Mesenchymal stem cell (in vitro differentiated cells and primary cell): Measurements from ENCODE around the gene ETV6.

Experiments used
- DNase-seq: peaks from one replicate; pipeline ENCODE4 v3.0.0-alpha.2; 2013
- H2AFZ ChIP-seq: one replicate; pipeline ENCODE4 v1.6.1; 2013; ENCODE audit warnings: low read depth, mild to moderate bottlenecking, control low read depth, inconsistent platforms, low read length, moderate library complexity
- H2AK5ac ChIP-seq: 2 replicates; pipeline ENCODE4 v1.6.1; 2013; ENCODE audit warnings: low read length, moderate library complexity, mild to moderate bottlenecking, inconsistent platforms; ENCODE audit not compliant: severe bottlenecking
- H2BK120ac ChIP-seq: one replicate; pipeline ENCODE4 v1.6.1; 2013; ENCODE audit warnings: low read depth, mild to moderate bottlenecking, inconsistent platforms, low read length, moderate library complexity
- H2BK12ac ChIP-seq, 2 experiments: one replicate each; pipeline ENCODE4 v1.6.1; 2013; ENCODE audit warnings: inconsistent platforms in 2 of 2, low read length in 2 of 2, mild to moderate bottlenecking in 2 of 2, moderate library complexity in 2 of 2, control low read depth in 1 of 2
- H2BK15ac ChIP-seq: one replicate; pipeline ENCODE4 v1.6.1; 2013; ENCODE audit warnings: mild to moderate bottlenecking, low read depth, inconsistent platforms; ENCODE audit not compliant: poor library complexity, severe bottlenecking
- H2BK5ac ChIP-seq: 2 replicates; pipeline ENCODE4 v1.6.1; 2013; ENCODE audit warnings: low read depth, mild to moderate bottlenecking, low read length, control low read depth, inconsistent platforms; ENCODE audit not compliant: poor library complexity, severe bottlenecking
- H3K14ac ChIP-seq, 2 experiments: one replicate each; pipeline ENCODE4 v1.6.1; 2013; ENCODE audit warnings: inconsistent platforms in 2 of 2, low read length in 2 of 2, control low read depth in 1 of 2, mild to moderate bottlenecking in 1 of 2, moderate library complexity in 1 of 2
- H3K18ac ChIP-seq, 2 experiments: one replicate each; pipeline ENCODE4 v1.6.1; 2013; ENCODE audit warnings: inconsistent platforms in 2 of 2, low read length in 2 of 2, control low read depth in 1 of 2, low read depth in 1 of 2, mild to moderate bottlenecking in 1 of 2
- H3K23ac ChIP-seq, 2 experiments: one replicate each; pipeline ENCODE4 v1.6.1; 2013; ENCODE audit warnings: inconsistent platforms in 2 of 2, low read length in 2 of 2, mild to moderate bottlenecking in 2 of 2, moderate library complexity in 2 of 2, control low read depth in 1 of 2
- H3K27ac ChIP-seq: 2 replicates; pipeline ENCODE4 v1.5.1; 2013; ENCODE audit warnings: mild to moderate bottlenecking, moderate library complexity, low read length, control low read depth, inconsistent platforms; ENCODE audit not compliant: poor library complexity, severe bottlenecking
- H3K27me3 ChIP-seq, 2 experiments: 2 replicates each; pipeline versions ENCODE4 v1.6.1 to v1.7.0; 2013; ENCODE audit warnings: low read length in 2 of 2, mild to moderate bottlenecking in 2 of 2, moderate library complexity in 2 of 2, control low read depth in 1 of 2, inconsistent platforms in 1 of 2; ENCODE audit not compliant: control insufficient read depth in 1 of 2, insufficient read depth in 1 of 2
- H3K36me3 ChIP-seq, 2 experiments: 2 replicates each; pipeline versions ENCODE4 v1.6.1 to v1.7.0; 2013; ENCODE audit warnings: low read length in 2 of 2, control low read depth in 1 of 2, inconsistent platforms in 1 of 2, low read depth in 1 of 2, mild to moderate bottlenecking in 1 of 2; ENCODE audit not compliant: insufficient read depth in 2 of 2, control insufficient read depth in 1 of 2
- H3K4ac ChIP-seq, 2 experiments: one replicate each; pipeline ENCODE4 v1.6.1; 2013; ENCODE audit warnings: inconsistent platforms in 2 of 2, low read length in 2 of 2, mild to moderate bottlenecking in 2 of 2, moderate library complexity in 2 of 2, control low read depth in 1 of 2, low read depth in 1 of 2
- H3K4me1 ChIP-seq: 2 replicates; pipeline ENCODE4 v1.6.1; 2013; ENCODE audit warnings: low read depth, low read length, control low read depth; ENCODE audit not compliant: control insufficient read depth, insufficient read depth
- H3K4me2 ChIP-seq: 2 replicates; pipeline ENCODE4 v1.6.1; 2013; ENCODE audit warnings: low read length, mild to moderate bottlenecking, inconsistent platforms; ENCODE audit not compliant: poor library complexity, severe bottlenecking
- H3K4me3 ChIP-seq, 2 experiments: 2 replicates each; pipeline versions ENCODE4 v1.5.1 to v1.7.0; 2013; ENCODE audit warnings: low read length in 2 of 2, mild to moderate bottlenecking in 2 of 2, control low read depth in 1 of 2, low read depth in 1 of 2; ENCODE audit not compliant: insufficient read depth in 1 of 2
- H3K79me1 ChIP-seq: replicated peaks from 2 replicates; pipeline ENCODE4 v1.6.1; 2013; ENCODE audit warnings: mild to moderate bottlenecking, control low read depth, low read length, inconsistent platforms; ENCODE audit not compliant: poor library complexity, severe bottlenecking
- H3K9ac ChIP-seq: 2 replicates; pipeline ENCODE4 v1.7.0; 2013; ENCODE audit warnings: mild to moderate bottlenecking, low read length, moderate library complexity
- H3K9me3 ChIP-seq: 2 replicates; pipeline ENCODE4 v1.7.0; 2013; ENCODE audit warnings: mild to moderate bottlenecking, low read length; ENCODE audit not compliant: control insufficient read depth
- H4K8ac ChIP-seq: one replicate; pipeline ENCODE4 v1.6.1; 2013; ENCODE audit warnings: inconsistent platforms, mild to moderate bottlenecking, low read length, moderate library complexity
- H4K91ac ChIP-seq: one replicate; pipeline ENCODE4 v1.6.1; 2013; ENCODE audit warnings: mild to moderate bottlenecking, low read length, inconsistent platforms
- WGBS: methylation state at CpG from one replicate; pipeline ENCODE4 v1.1.7; 2013; ENCODE audit warnings: mixed read lengths; 5-methylcytosine and 5-hydroxymethylcytosine counted together

The ETV6 gene

DNA sequence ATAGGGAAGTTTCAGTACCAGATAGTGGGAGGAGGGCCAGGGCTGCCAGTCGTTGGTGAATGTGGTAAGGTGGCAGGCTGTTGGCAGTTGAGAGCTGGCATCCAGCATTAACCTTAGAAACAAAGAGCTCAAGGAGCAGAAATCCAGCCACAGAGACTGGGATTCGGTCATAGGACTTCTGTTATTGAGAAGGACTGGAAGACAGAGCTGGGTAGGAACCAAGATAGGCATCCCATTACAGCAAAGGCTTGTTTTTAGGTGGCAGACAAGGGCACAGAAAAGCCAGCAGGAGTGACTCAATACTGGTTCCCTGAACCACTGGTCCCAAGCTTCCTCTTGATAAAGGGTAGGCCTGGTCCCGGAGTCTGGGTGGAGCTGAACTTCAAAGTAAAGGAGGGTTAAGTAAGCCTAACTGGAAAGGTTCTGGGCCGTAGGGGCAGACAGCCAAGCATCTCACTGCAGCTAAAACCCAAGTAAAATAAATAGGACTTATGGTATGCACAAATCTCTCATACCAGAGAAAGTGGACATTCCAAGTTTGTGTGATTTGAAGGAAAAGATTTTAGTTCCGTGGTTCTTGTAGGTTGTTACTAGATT is 147.9 kb downstream of the ETV6 start:
- peak overlapping the region; percentile 84 for H2BK5ac ChIP-seq
- H2AFZ ChIP-seq = no peak overlapping the region
- peak overlapping the region; percentile 90 for H4K91ac ChIP-seq
- no peaks in the 10 kb centered on the region for H3K9me3 ChIP-seq
- H3K36me3 ChIP-seq = peaks cover 0 to 3% of the 10 kb centered on the region in 2 experiments
- H2BK15ac ChIP-seq = peak overlapping the region; percentile 99
- WGBS = 64% methylated on average over 5 of the region's 5 CpGs
- no peak overlapping the region for H3K4me2 ChIP-seq
- peak overlapping the region; percentile 96 for H2BK120ac ChIP-seq
- H4K8ac ChIP-seq = peak overlapping the region; percentile 85
- no peak overlapping the region for H3K9ac ChIP-seq
- peak overlapping the region; percentile 97 for H3K27ac ChIP-seq
- no peak overlapping the region for H3K23ac ChIP-seq
- H3K27me3 ChIP-seq = no peaks in the 10 kb centered on the region
- H3K14ac ChIP-seq = peak overlapping the region in 1 of 2 experiments; percentile 18
- peak overlapping the region; percentile 75 to 97 for H3K18ac ChIP-seq
- peaks cover 34% of the 10 kb centered on the region for H3K79me1 ChIP-seq
- DNase-seq = peak; percentile 40
- H2AK5ac ChIP-seq = peak overlapping the region; percentile 100
- no peak overlapping the region for H3K4me3 ChIP-seq
- peaks cover 30% of the 10 kb centered on the region for H3K4me1 ChIP-seq
- peak overlapping the region; percentile 35 to 65 for H3K4ac ChIP-seq
- peak overlapping the region; percentile 18 to 70 for H2BK12ac ChIP-seq

DNA sequence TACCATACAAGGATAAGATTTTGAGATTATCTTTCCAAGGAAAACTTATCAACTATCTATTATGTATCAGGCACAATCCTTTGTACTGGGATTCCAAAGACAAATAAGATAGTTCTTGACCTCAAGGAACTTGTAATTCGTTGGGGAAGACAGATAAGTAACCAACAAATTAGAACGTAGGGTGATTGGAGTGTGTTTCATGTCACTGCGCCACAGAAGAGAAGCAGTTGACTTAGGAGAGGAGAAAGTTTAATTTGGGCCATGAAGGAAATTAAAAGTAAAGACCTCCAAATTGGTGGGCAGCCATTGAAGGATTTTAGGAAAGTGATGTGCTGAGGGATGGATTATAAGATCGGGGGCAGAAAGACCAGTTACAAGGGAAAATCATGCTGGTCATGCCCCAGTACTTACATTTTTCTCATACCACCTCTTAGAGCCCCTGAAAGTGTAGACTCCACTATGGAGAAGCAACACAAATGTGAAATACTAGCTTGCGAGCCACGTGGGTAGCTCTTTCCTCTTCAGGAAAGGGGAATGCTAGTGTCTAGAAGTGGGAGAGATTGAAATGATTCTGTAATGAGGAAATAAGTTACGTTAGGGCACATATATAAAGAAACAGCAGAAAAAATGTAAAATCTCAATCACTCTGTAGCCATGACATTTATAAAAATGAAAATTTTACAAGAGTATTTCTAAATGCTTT is 148.7 kb downstream of the ETV6 start:
- Histone ChIP-seq H3K14ac (peak overlapping the region in 1 of 2 experiments; percentile 79), H3K9me3 (no peaks in the 10 kb centered on the region), H3K4me1 (peaks cover 29% of the 10 kb centered on the region), H2AFZ (no peak overlapping the region), H3K4ac (no peak overlapping the region), H3K4me2 (no peak overlapping the region), H3K27ac (peak overlapping the region; percentile 18), H2BK12ac (peak overlapping the region; percentile 93 to 97), H3K79me1 (peaks cover 32% of the 10 kb centered on the region), H2BK120ac (peak overlapping the region; percentile 87), H3K27me3 (no peaks in the 10 kb centered on the region), H3K9ac (no peak overlapping the region), H2BK5ac (peak overlapping the region; percentile 90), H3K18ac (peak overlapping the region in 1 of 2 experiments; percentile 76), H2AK5ac (peak overlapping the region; percentile 99), H3K36me3 (peaks cover 0 to 3% of the 10 kb centered on the region in 2 experiments), H4K8ac (peak overlapping the region; percentile 83), H2BK15ac (no peak overlapping the region), H3K4me3 (no peak overlapping the region), H3K23ac (no peak overlapping the region), H4K91ac (peak overlapping the region; percentile 76)
- WGBS = 79% methylated on average over 6 of the region's 7 CpGs
- no peak for DNase-seq

DNA sequence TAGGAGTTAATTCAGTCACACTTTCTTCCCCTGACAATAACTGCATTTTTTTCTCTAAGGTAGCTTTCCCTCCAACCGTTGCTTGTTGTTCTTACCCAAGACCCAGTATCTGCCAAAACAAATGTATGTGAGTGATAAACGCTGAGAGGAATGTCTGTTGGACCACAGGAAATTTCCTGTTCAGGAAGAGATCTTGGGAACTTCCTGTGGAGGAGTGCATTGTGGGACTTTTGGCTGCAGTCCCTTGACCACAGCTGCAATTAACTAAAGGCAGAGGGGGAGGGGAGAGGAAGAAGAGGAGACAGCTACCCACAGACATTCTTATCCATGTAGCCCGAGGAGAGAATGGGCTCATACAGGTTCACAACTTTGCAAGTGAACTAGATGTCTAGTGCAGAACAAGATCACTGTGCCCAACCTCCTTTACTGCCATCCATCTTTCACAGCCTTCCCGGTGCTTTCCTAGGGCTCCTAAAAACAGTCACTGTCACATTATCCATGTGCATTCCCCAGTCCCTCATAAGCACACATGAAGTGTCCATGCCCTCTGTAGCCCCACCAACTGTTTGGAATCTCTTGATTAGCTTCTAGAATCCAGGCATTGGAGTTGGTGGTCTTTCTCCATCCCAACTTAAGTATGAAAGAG is 149.5 kb downstream of the ETV6 start:
- no peak overlapping the region for H3K4me2 ChIP-seq
- peak overlapping the region; percentile 11 to 90 for H2BK12ac ChIP-seq
- WGBS = 22% methylated on average over 4 of the region's 4 CpGs

DNA sequence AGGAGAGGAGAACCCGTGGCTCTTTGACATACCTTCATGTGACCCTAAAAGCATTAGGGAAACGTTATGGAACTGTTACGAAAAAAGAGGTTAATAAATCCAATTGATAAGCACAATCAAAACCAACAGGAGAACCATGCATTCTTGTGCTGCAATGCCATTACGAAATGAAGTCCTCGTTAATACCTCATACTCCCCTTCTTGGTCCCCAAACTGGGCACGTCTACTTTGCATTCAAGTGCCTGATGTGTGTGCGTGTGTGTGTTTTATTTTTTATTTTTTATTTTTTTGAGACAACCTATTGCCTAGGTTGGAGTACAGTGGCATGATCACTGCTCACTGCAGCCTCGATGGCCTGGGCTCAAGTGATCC is 150.0 kb downstream of the ETV6 start:
- no peak overlapping the region for H3K23ac ChIP-seq
- WGBS = 100% methylated on average over 8 of the region's 8 CpGs
- H2BK12ac ChIP-seq = peak overlapping the region; percentile 11 to 90
- no peak for DNase-seq
- H2BK120ac ChIP-seq = peak overlapping the region; percentile 75
- peaks cover 0 to 3% of the 10 kb centered on the region in 2 experiments for H3K36me3 ChIP-seq
- no peaks in the 10 kb centered on the region for H3K27me3 ChIP-seq
- H3K14ac ChIP-seq = no peak overlapping the region
- peaks cover 21% of the 10 kb centered on the region for H3K4me1 ChIP-seq
- peak overlapping the region; percentile 3 to 22 for H3K18ac ChIP-seq
- peak overlapping the region; percentile 94 for H2AK5ac ChIP-seq
- peak overlapping the region; percentile 9 to 14 for H3K4ac ChIP-seq
- H2BK5ac ChIP-seq = peak overlapping the region; percentile 36
- no peak overlapping the region for H3K4me3 ChIP-seq
- H3K27ac ChIP-seq = peak overlapping the region; percentile 21
- no peaks in the 10 kb centered on the region for H3K9me3 ChIP-seq
- no peak overlapping the region for H2BK15ac ChIP-seq
- H4K8ac ChIP-seq = peak overlapping the region; percentile 19
- H3K4me2 ChIP-seq = no peak overlapping the region
- peaks cover 32% of the 10 kb centered on the region for H3K79me1 ChIP-seq
- no peak overlapping the region for H4K91ac ChIP-seq
- no peak overlapping the region for H2AFZ ChIP-seq
- H3K9ac ChIP-seq = no peak overlapping the region

More for the DNA sequence above, 149.5 kb downstream of the ETV6 start:
- no peaks in the 10 kb centered on the region for H3K9me3 ChIP-seq
- no peak overlapping the region for H2BK15ac ChIP-seq
- H3K14ac ChIP-seq = no peak overlapping the region
- peak overlapping the region; percentile 50 for H2AK5ac ChIP-seq
- H2BK120ac ChIP-seq = no peak overlapping the region
- no peak overlapping the region for H4K91ac ChIP-seq
- H3K27ac ChIP-seq = peak overlapping the region; percentile 18
- peak overlapping the region; percentile 22 to 62 for H3K18ac ChIP-seq
- H3K4ac ChIP-seq = peak overlapping the region in 1 of 2 experiments; percentile 9
- peak; percentile 82 for DNase-seq
- peaks cover 0 to 3% of the 10 kb centered on the region in 2 experiments for H3K36me3 ChIP-seq
- H3K79me1 ChIP-seq = peaks cover 28% of the 10 kb centered on the region
- H3K4me3 ChIP-seq = no peak overlapping the region
- H3K9ac ChIP-seq = no peak overlapping the region
- peaks cover 25% of the 10 kb centered on the region for H3K4me1 ChIP-seq
- no peak overlapping the region for H3K23ac ChIP-seq
- no peak overlapping the region for H4K8ac ChIP-seq
- H3K27me3 ChIP-seq = no peaks in the 10 kb centered on the region
- no peak overlapping the region for H2AFZ ChIP-seq
- H2BK5ac ChIP-seq = peak overlapping the region; percentile 36
